ENCODE data around the gene C11orf91.

DNA sequence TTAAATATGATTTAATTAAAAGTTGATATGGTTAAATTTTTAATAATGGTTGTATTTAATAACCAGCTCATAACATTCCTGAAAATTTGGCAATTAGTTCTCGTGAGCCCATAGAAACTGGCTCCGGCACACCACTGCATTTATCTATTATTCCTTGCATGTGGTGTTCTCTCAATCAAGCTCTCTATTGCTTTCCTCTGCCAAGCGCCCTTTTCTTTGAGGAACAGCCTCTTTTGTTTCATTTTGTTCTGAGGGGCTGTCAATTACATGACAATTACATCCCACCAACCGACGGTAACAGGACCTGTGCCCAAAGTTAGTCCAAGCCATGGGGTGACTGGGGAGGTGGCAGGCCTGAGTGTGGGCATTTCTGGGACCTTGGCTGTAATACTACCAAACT, 8.1 kb downstream of the C11orf91 start:
- no peak for TF ChIP-seq POLR2A (IDR thresholded peaks at IDR 0.05)
- TF ChIP-seq, protein P1, sequence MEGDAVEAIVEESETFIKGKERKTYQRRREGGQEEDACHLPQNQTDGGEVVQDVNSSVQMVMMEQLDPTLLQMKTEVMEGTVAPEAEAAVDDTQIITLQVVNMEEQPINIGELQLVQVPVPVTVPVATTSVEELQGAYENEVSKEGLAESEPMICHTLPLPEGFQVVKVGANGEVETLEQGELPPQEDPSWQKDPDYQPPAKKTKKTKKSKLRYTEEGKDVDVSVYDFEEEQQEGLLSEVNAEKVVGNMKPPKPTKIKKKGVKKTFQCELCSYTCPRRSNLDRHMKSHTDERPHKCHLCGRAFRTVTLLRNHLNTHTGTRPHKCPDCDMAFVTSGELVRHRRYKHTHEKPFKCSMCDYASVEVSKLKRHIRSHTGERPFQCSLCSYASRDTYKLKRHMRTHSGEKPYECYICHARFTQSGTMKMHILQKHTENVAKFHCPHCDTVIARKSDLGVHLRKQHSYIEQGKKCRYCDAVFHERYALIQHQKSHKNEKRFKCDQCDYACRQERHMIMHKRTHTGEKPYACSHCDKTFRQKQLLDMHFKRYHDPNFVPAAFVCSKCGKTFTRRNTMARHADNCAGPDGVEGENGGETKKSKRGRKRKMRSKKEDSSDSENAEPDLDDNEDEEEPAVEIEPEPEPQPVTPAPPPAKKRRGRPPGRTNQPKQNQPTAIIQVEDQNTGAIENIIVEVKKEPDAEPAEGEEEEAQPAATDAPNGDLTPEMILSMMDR (IDR thresholded peaks at IDR 0.05), result no peak

All from vagina (tissue), 2 donors.